Esophagus squamous epithelium (tissue), 4 donors: ENCODE data around the gene RBBP8NL.

Experiments
- CTCF ChIP-seq, 6 experiments: fragments of 450-650 bp in 4 of 6; fragments of 200-600 bp in 2 of 6; sonication (generic) in 2 of 6; IDR thresholded peaks; one replicate each; pipeline ENCODE4 v1.5.1; 2016 to 2019; ENCODE audit warnings: antibody characterized with exemption in 6 of 6, mild to moderate bottlenecking in 4 of 6, moderate library complexity in 4 of 6
- POLR2A ChIP-seq, 4 donors: fragments of 450-650 bp; IDR thresholded peaks; one replicate each; pipeline ENCODE4 v1.6.1; 2017; ENCODE audit warnings: antibody characterized with exemption in 4 of 4, mild to moderate bottlenecking in 4 of 4, moderate library complexity in 3 of 4

- TF ChIP-seq CTCF (IDR thresholded peaks at IDR 0.05) (no peak), POLR2A (IDR thresholded peaks at IDR 0.05) (no peak)
These were observed 34.5 kb upstream of the RBBP8NL start for GRCh38 chr20:62461834-62462233.
